Ovary (tissue), 3 donors: Measurements from ENCODE around the gene DOCK11.

Source experiments
- EP300 ChIP-seq: sonication (generic); formaldehyde crosslinking; IDR thresholded peaks from one replicate; pipeline ENCODE4 v1.6.1; 2017; ENCODE audit warnings: antibody characterized with exemption
- POLR2A ChIP-seq: fragments of 450-650 bp; IDR thresholded peaks from one replicate; pipeline ENCODE4 v1.6.1; 2017; ENCODE audit warnings: antibody characterized with exemption, mild to moderate bottlenecking, moderate library complexity
- TF ChIP-seq, protein P1 (sequence below), 3 donors: fragments of 450-650 bp in 2 of 3; fragments of 200-600 bp in 1 of 3; IDR thresholded peaks; one replicate each; pipeline versions ENCODE4 v1.5.1 to v1.8.0; 2016 to 2022; ENCODE audit warnings: antibody characterized with exemption in 3 of 3, mild to moderate bottlenecking in 1 of 3
- donor health status: DM: no; HTN: no; CAD: no.

DNA sequence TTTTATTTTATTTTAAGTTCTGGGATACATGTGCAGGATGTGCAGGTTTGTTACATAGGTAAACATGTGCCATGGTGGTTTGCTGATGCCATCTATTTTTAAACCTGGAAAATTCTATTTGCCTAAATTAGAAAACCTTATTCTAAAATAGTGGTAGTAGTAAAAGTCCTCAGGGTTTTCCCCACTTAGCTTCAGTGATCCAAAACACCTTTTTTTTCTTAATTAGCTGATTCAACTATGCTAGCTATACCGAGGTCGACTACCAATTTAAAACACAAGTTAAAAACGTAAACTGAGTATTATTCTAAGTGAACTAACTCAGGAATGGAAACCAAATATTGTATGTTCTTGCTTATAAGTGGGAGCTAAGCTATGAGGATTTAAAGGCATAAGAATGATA, 161.8 kb downstream of the DOCK11 start:
- TF ChIP-seq, protein P1, sequence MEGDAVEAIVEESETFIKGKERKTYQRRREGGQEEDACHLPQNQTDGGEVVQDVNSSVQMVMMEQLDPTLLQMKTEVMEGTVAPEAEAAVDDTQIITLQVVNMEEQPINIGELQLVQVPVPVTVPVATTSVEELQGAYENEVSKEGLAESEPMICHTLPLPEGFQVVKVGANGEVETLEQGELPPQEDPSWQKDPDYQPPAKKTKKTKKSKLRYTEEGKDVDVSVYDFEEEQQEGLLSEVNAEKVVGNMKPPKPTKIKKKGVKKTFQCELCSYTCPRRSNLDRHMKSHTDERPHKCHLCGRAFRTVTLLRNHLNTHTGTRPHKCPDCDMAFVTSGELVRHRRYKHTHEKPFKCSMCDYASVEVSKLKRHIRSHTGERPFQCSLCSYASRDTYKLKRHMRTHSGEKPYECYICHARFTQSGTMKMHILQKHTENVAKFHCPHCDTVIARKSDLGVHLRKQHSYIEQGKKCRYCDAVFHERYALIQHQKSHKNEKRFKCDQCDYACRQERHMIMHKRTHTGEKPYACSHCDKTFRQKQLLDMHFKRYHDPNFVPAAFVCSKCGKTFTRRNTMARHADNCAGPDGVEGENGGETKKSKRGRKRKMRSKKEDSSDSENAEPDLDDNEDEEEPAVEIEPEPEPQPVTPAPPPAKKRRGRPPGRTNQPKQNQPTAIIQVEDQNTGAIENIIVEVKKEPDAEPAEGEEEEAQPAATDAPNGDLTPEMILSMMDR (IDR thresholded peaks at IDR 0.05): no peak
- no peak for TF ChIP-seq POLR2A
- no peak for TF ChIP-seq EP300
